Skin of body (tissue), 2 donors: ENCODE results near the gene EGFLAM. TPM values are rescaled to one million over a fixed set of nuclear protein-coding genes. Genes with fewer than 3 reads are reported as not detected.

Source experiments
- DNase-seq: peaks from one replicate; lab custom pipeline; 2025; lab: John Stamatoyannopoulos, UW
- total RNA-seq: library from RNA; depleted of rRNA; stranded (reverse); fragments of >200 nt; gene quantifications from one replicate; pipeline ENCODE4 v1.2.3, GENCODE V29; 2014

EGFLAM gene
- total RNA-seq, 1 donor from 2014 or later: 22.2 TPM

GRCh38 chr5:38417658-38418017, 159.3 kb downstream of the EGFLAM start:
- no peak for DNase-seq

GRCh38 chr5:38420246-38420645, 161.9 kb downstream of the EGFLAM start:
- DNase-seq: no peak

- DNase-seq: peak; percentile 30
Observed at GRCh38 chr5:38420691-38421390, 162.5 kb downstream of the EGFLAM start.

- DNase-seq: no peak
Observed at GRCh38 chr5:38422622-38423021, 164.3 kb downstream of the EGFLAM start.

- no peak for DNase-seq
Observed at GRCh38 chr5:38423276-38424147, 165.2 kb downstream of the EGFLAM start.

GRCh38 chr5:38424148-38425060, 166.0 kb downstream of the EGFLAM start:
- no peak for DNase-seq

GRCh38 chr5:38426490-38426889, 168.1 kb downstream of the EGFLAM start:
- no peak for DNase-seq

GRCh38 chr5:38426986-38427950, 168.9 kb downstream of the EGFLAM start:
- DNase-seq: no peak

GRCh38 chr5:38431242-38431853, 173.0 kb downstream of the EGFLAM start:
- DNase-seq: no peak

GRCh38 chr5:38433160-38433861, 175.0 kb downstream of the EGFLAM start:
- peak; percentile 66 for DNase-seq

- DNase-seq: no peak
Observed at GRCh38 chr5:38434966-38435705, 176.8 kb downstream of the EGFLAM start.

GRCh38 chr5:38438757-38439156, 180.4 kb downstream of the EGFLAM start:
- DNase-seq: no peak

GRCh38 chr5:38441453-38442246, 183.3 kb downstream of the EGFLAM start:
- peak; percentile 93 for DNase-seq

GRCh38 chr5:38442247-38442573, 183.9 kb downstream of the EGFLAM start:
- no peak for DNase-seq

- DNase-seq: no peak
Observed at GRCh38 chr5:38443390-38443789, 185.0 kb downstream of the EGFLAM start.

- no peak for DNase-seq
Observed at GRCh38 chr5:38445374-38446028, 187.1 kb downstream of the EGFLAM start.

- no peak for DNase-seq
Observed at GRCh38 chr5:38446029-38446522, 187.7 kb downstream of the EGFLAM start.
